ENCODE results near the gene KRTAP10-2.

The KRTAP10-2 gene

DNA sequence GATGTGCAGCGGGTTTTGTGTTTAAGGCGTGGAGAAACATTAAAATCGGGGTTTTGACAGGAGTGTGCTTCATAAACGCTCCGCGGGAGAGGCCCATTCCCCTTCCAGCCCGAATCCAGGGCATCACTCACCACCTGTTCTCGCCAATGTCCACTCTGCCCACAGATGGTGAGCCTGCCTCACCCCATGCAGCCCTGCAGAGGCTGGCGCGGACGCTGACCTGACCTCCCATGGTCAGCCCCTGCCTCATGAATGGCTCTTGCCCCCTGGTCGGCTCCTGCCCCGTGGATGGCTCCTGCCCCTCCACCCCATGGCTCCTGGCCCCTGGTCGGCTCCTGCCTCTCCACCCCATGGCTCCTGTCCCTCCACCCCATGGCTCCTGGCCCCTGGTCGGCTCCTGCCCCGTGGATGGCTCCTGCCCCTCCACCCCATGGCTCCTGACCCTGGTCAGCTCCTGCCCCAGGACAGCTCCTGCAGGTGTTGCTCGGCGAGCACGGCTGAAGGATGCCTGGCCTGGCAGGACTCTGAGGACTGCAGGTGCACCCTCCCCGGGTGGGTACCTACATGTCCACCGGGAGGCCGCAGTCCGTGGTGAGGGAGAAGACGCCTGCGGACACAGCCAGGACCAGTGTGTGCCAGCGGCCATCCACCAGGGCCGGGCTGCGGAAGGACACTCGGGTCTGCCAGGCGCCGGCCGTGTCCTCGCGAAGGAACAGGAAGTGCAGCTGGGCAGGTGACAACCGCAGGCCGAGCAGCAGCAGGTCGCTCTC lies 18.0 kb downstream of the KRTAP10-2 start:
- no peak overlapping the region for H3K4me3 ChIP-seq (ENCODE audit: low read depth, low read length)
- TF ChIP-seq, protein P1, sequence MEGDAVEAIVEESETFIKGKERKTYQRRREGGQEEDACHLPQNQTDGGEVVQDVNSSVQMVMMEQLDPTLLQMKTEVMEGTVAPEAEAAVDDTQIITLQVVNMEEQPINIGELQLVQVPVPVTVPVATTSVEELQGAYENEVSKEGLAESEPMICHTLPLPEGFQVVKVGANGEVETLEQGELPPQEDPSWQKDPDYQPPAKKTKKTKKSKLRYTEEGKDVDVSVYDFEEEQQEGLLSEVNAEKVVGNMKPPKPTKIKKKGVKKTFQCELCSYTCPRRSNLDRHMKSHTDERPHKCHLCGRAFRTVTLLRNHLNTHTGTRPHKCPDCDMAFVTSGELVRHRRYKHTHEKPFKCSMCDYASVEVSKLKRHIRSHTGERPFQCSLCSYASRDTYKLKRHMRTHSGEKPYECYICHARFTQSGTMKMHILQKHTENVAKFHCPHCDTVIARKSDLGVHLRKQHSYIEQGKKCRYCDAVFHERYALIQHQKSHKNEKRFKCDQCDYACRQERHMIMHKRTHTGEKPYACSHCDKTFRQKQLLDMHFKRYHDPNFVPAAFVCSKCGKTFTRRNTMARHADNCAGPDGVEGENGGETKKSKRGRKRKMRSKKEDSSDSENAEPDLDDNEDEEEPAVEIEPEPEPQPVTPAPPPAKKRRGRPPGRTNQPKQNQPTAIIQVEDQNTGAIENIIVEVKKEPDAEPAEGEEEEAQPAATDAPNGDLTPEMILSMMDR (conservative IDR thresholded peaks at IDR 0.05; ENCODE audit: low read depth, low read length), result no peak
- no peak for DNase-seq (ENCODE audit: low read depth)

DNA sequence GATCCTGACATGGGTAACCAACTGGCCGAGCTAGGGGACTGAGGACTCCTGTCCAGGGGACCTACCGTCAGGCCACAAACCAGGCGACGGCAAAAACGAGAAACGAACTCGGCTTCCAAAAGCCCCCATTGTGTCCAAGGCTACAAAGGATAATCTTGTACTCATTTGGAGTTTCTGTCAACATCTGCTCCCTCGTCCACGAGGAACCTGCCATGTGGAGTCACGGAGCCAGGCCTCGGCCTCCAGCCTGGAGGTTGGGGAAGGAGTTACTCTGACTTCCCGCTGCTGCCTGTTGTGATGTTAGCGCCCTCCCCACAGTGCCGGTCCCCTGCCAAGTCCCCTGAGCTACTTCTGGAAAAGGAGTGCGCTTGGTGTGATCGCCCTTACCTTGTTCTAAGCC lies 18.6 kb downstream of the KRTAP10-2 start:
- DNase-seq (ENCODE audit: low read depth), result no peak
- TF ChIP-seq, protein P1 (conservative IDR thresholded peaks at IDR 0.05; ENCODE audit: low read depth, low read length), result no peak
- no peak overlapping the region for H3K4me3 ChIP-seq (ENCODE audit: low read depth, low read length)

DNA sequence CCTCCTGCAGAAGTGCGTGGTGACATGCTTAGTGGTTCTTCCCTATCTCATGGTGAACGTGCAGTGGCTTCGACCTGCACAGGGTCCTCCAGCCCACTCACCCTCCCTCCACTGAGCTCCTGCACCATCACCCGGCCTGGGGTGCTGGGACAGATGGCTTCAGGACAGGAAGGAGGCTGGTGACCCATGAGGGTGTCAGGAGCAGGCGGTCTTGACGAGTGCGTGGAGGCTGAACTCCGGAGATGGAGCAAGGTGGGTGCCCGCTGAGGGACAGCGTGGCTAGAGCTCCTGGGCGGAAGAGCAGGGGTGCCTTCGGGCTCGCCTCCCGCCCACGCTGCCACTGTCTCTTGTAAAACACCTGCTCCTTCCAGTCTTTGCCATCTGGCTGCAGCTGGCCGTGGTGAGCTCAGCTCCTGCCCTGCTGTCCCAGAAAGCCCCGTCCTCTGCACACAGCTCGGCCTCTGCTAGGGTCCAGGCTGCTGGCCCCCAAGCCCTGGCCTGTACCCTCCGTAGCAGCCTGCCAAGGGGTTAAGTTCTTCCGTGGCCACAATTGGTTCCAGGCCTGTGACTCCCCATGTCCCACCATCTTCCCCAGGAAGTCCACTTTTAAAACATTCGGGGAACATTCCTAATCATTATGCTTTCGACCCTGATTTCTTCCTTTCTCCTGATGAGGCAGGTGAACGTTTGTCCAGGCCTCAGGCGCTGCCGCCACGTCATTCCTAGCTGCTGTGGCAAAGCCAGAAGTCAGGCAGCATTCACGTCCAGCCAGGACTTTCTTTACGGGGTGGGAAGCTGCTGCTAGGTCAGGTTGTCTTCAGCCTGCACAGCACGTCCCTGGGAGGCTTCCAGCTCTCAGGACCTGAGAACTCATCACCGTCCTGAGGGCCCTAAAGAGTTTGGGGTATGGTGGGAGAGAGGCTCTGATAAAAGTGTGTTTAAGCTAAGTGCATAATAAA lies 19.4 kb downstream of the KRTAP10-2 start:
- TF ChIP-seq, protein P1 (conservative IDR thresholded peaks at IDR 0.05; ENCODE audit: low read depth, low read length), result no peak
- no peak overlapping the region for H3K4me3 ChIP-seq (ENCODE audit: low read depth, low read length)
- no peak for DNase-seq (ENCODE audit: low read depth)

DNA sequence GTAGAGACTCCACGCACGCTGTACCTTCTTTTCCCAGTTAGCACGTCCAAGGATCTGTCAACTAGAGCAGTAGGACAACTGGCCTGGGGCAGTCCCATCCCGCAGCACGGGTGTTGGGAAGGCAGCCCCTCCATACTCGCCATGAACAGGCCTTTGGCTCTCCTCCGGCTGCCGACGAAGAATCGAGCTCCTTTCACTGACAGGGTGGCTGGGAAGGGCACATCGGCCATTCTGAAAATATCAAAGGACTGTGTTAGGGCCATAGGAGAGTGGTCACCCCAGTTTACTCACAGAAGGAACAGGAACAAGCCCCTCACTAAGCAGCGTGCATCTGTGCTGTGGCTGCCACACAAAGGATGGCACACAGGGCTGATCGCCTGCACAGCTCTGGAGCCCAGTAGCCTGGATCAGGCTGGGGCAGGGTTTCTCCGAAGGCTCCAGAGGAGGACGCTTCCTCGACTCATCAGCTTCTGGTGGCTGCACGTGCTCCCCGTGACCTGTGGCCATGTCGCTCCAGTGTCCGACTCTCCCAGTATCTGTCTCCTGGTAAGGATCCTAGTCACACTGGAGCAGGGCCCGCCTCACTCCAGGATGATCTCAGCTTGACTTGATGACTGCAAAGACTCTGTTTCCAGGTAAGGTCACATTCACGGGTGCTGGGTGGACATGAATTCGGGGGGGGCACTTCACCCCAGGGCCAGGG lies 20.3 kb downstream of the KRTAP10-2 start:
- TF ChIP-seq, protein P1 (conservative IDR thresholded peaks at IDR 0.05; ENCODE audit: low read depth, low read length), result no peak
- H3K4me3 ChIP-seq (ENCODE audit: low read depth, low read length), result no peak overlapping the region
- DNase-seq (ENCODE audit: low read depth), result no peak

DNA sequence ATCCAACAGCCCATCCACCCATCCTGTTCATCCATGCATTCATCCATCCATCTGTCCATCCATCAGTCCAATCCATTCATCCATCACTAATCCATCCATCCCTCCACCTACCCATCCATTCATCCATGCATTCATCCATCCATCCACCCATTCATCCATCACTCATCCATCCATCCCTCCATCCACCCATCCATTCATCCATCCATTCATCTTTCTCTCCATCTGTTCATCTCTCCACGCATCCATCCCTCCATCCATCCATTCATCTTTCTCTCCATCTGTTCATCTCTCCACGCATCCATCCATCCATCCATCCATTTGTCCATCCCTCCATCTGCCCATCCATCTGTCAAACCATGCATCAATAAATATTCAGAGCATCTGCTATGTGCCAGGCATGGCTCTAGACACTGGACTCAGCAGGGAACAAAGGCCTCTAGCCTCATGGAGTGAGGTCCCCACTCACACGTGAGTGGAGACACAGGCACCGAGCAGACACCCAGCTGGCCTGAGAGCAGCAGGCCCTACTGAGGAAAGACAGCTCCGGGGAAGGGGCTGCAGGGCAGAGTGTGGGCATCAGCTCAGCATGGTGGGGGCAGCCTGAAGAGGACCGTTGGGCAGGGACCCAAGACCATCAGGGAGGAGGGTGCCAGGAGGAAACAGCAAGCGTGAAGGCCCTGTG lies 20.9 kb downstream of the KRTAP10-2 start:
- no peak for DNase-seq (ENCODE audit: low read depth)
- H3K4me3 ChIP-seq (ENCODE audit: low read depth, low read length), result no peak overlapping the region
- TF ChIP-seq, protein P1 (conservative IDR thresholded peaks at IDR 0.05; ENCODE audit: low read depth, low read length), result no peak

DNA sequence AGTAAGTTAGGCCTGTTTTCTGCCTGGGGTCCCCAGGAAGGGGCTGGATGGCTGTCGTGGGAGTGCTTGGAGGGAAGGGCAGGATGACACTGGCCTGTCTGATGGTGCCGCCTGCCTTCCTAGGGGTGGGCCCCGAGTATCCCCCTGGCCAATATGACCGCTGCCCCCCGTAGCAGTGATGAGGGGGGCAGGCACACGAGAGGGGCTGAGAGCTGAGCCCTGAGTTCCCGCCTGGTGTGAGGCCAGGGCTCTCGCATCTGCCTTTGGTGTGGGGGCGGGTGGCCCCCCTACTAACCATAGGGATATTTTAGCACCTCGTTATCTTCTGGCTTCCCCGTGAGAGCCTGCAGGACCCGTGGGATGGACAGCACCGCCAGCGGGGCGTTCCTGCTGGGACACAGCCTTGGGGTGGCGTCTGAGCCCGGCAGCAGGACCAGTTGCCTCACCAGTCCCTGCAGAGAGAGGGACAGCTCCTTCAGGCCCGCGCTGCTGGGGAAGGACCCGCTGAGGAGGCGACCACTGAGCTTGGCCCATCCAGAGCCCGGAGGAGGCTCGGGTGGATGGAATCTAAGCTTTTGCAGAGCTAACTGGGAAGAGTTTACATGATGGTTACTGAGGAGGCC lies 21.7 kb downstream of the KRTAP10-2 start:
- no peak for DNase-seq (ENCODE audit: low read depth)
- H3K4me3 ChIP-seq (ENCODE audit: low read depth, low read length), result no peak overlapping the region
- TF ChIP-seq, protein P1 (conservative IDR thresholded peaks at IDR 0.05; ENCODE audit: low read depth, low read length), result no peak

All from choroid plexus epithelial cell (primary cell).